Skeletal muscle satellite cell (primary cell): Measurements from ENCODE around the gene TAS2R43. TPM values are rescaled to one million over a fixed set of nuclear protein-coding genes. Genes with fewer than 3 reads are reported as not detected.
"Not testable (repeated sequence)": the region's sequence is repeated elsewhere in the genome, so short reads cannot be mapped to it uniquely, and the experiment has no call there.

Experiments used
- H3K27me3 ChIP-seq: 2 replicates; pipeline ENCODE4 v1.7.0; 2013; ENCODE audit warnings: low read length; ENCODE audit not compliant: control insufficient read depth, insufficient read depth
- H3K36me3 ChIP-seq: 2 replicates; pipeline ENCODE4 v1.7.0; 2013; ENCODE audit warnings: mild to moderate bottlenecking, control low read depth, low read length; ENCODE audit not compliant: insufficient read depth
- H3K4me1 ChIP-seq: 2 replicates; pipeline ENCODE4 v1.7.0; 2013; ENCODE audit warnings: low read length; ENCODE audit not compliant: control insufficient read depth, insufficient read depth
- H3K4me2 ChIP-seq: 2 replicates; pipeline ENCODE4 v1.7.0; 2013; ENCODE audit warnings: mild to moderate bottlenecking, low read length
- H3K4me3 ChIP-seq: 2 replicates; pipeline ENCODE4 v1.7.0; 2013; ENCODE audit warnings: low read length
- H3K9ac ChIP-seq: 2 replicates; pipeline ENCODE4 v1.7.0; 2013; ENCODE audit warnings: mild to moderate bottlenecking, low read depth, low read length, moderate library complexity
- H3K9me3 ChIP-seq: replicated peaks from 2 replicates; pipeline ENCODE4 v1.7.0; 2013; ENCODE audit warnings: mild to moderate bottlenecking, control low read depth, low read length
- small RNA-seq: library from RNA; depleted of rRNA; stranded (forward); fragments of <200 nt; gene quantifications from one replicate; pipeline ENCODE3, GENCODE V24; 2012

Gene TAS2R43

GRCh38 chr12:11059784-11060183, 32.3 kb downstream of the TAS2R43 start:
- no peak overlapping the region for H3K4me3 ChIP-seq
- H3K27me3 ChIP-seq, result no peaks in the 10 kb centered on the region
- no peaks in the 10 kb centered on the region for H3K4me1 ChIP-seq
- no peak overlapping the region for H3K4me2 ChIP-seq
- H3K9me3 ChIP-seq, result no peaks in the 10 kb centered on the region
- no peak overlapping the region for H3K9ac ChIP-seq
- no peaks in the 10 kb centered on the region for H3K36me3 ChIP-seq

GRCh38 chr12:11059041-11059440, 33.1 kb downstream of the TAS2R43 start:
- Histone ChIP-seq H3K9ac (no peak overlapping the region), H3K36me3 (no peaks in the 10 kb centered on the region), H3K4me1 (no peaks in the 10 kb centered on the region), H3K9me3 (no peaks in the 10 kb centered on the region), H3K27me3 (no peaks in the 10 kb centered on the region), H3K4me2 (no peak overlapping the region), H3K4me3 (no peak overlapping the region)

GRCh38 chr12:11055306-11055705, 36.8 kb downstream of the TAS2R43 start:
- Histone ChIP-seq H3K27me3 (no peaks in the 10 kb centered on the region), H3K4me1 (no peaks in the 10 kb centered on the region), H3K9ac (no peak overlapping the region), H3K36me3 (no peaks in the 10 kb centered on the region), H3K9me3 (no peaks in the 10 kb centered on the region), H3K4me2 (no peak overlapping the region), H3K4me3 (no peak overlapping the region)

GRCh38 chr12:11049806-11050531, 42.1 kb downstream of the TAS2R43 start:
- not testable (repeated sequence) for H3K27me3 ChIP-seq, H3K4me3 ChIP-seq, H3K4me1 ChIP-seq, H3K9ac ChIP-seq, H3K4me2 ChIP-seq, H3K36me3 ChIP-seq, H3K9me3 ChIP-seq

- not testable (repeated sequence) for H3K9ac ChIP-seq, H3K4me3 ChIP-seq, H3K4me1 ChIP-seq, H3K36me3 ChIP-seq, H3K9me3 ChIP-seq, H3K27me3 ChIP-seq, H3K4me2 ChIP-seq
Observed at GRCh38 chr12:11041366-11041765, 50.7 kb downstream of the TAS2R43 start.

Small RNA genes lying within 50 kb of the gene (small RNA-seq; reads per million reads assigned to genes)
- gene AC018630.1, result not detected
